IMR-90 (cell line): Measurements from ENCODE around the gene ERG28. TPM values are rescaled to one million over a fixed set of nuclear protein-coding genes. Genes with fewer than 3 reads are reported as not detected.

ENCODE experiments used
- ATAC-seq: fragments of 200-7000 bp; cut with Tn5 transposase; 2 replicates; pipeline ENCODE4 v1.9.1; 2020; ENCODE audit warnings: low read depth, mild to moderate bottlenecking, moderate library complexity
- BruUV-seq: library from RNA; stranded (reverse); fragments of 400-500 nt; replicated peaks from 2 replicates; lab custom pipeline; 2021; lab: Mats Ljungman, UMichigan
- CTCF ChIA-PET: fragments of 300-600 bp; formaldehyde crosslinking; extraction: SDS; loops from one replicate; lab custom pipeline; 2021; ENCODE audit warnings: antibody characterized with exemption; lab: Yijun Ruan, JAX
- POLR2A ChIA-PET: fragments of 300-600 bp; sonication (Branson Sonifier 250); formaldehyde crosslinking; loops from one replicate; lab custom pipeline; 2022; ENCODE audit warnings: antibody characterized with exemption; ENCODE audit not compliant: unreplicated experiment; lab: Charles Lee
- DNase-seq: peaks from one replicate; pipeline ENCODE4 v3.0.0; 2013
- H2AFZ ChIP-seq: replicated peaks from 2 replicates; pipeline ENCODE3; 2013; ENCODE audit warnings: low read length, mild to moderate bottlenecking; ENCODE audit not compliant: poor library complexity
- H2AK5ac ChIP-seq: 2 replicates; pipeline ENCODE4 v1.6.1; 2013; ENCODE audit warnings: low read depth, low read length, inconsistent platforms
- H2AK9ac ChIP-seq: replicated peaks from 2 replicates; pipeline ENCODE3; 2013; ENCODE audit warnings: mild to moderate bottlenecking, low read depth, low read length, moderate library complexity; ENCODE audit not compliant: poor library complexity
- H2BK120ac ChIP-seq: 2 replicates; pipeline ENCODE4 v1.6.1; 2013; ENCODE audit warnings: low read depth, low read length, inconsistent platforms
- H2BK15ac ChIP-seq: 3 replicates; pipeline ENCODE4 v1.6.1; 2013; ENCODE audit warnings: low read depth, low read length, inconsistent platforms
- H2BK20ac ChIP-seq: 2 replicates; pipeline ENCODE4 v1.6.1; 2013; ENCODE audit warnings: low read depth, mild to moderate bottlenecking, inconsistent platforms, low read length, moderate library complexity
- H2BK5ac ChIP-seq: 2 replicates; pipeline ENCODE4 v1.6.1; 2013; ENCODE audit warnings: mild to moderate bottlenecking, low read depth, low read length, inconsistent platforms; ENCODE audit not compliant: poor library complexity, severe bottlenecking
- H3K14ac ChIP-seq: replicated peaks from 2 replicates; pipeline ENCODE4 v1.6.1; 2013; ENCODE audit warnings: low read depth, low read length, inconsistent platforms
- H3K18ac ChIP-seq: 2 replicates; pipeline ENCODE4 v1.6.1; 2013; ENCODE audit warnings: low read depth, low read length, control low read depth
- H3K23ac ChIP-seq: 2 replicates; pipeline ENCODE4 v1.6.1; 2013; ENCODE audit warnings: low read depth, low read length, inconsistent platforms
- H3K27ac ChIP-seq: 2 replicates; pipeline ENCODE4 v1.5.1; 2013; ENCODE audit warnings: mild to moderate bottlenecking, control low read depth, low read length; ENCODE audit not compliant: insufficient read depth
- H3K27me3 ChIP-seq: 2 replicates; pipeline ENCODE4 v1.6.1; 2013; ENCODE audit warnings: low read length; ENCODE audit not compliant: control insufficient read depth, insufficient read depth
- H3K36me3 ChIP-seq: 2 replicates; pipeline ENCODE4 v1.6.1; 2013; ENCODE audit warnings: low read length, mixed read lengths; ENCODE audit not compliant: control insufficient read depth, insufficient read depth
- H3K4ac ChIP-seq: 2 replicates; pipeline ENCODE4 v1.6.1; 2013; ENCODE audit warnings: low read depth, low read length, inconsistent platforms
- H3K4me1 ChIP-seq: 2 replicates; pipeline ENCODE4 v1.6.1; 2013; ENCODE audit warnings: low read length, mixed read lengths; ENCODE audit not compliant: control insufficient read depth, insufficient read depth
- H3K4me2 ChIP-seq: 2 replicates; pipeline ENCODE4 v1.6.1; 2013; ENCODE audit warnings: low read depth, mild to moderate bottlenecking, control low read depth, low read length, moderate library complexity
- H3K4me3 ChIP-seq: 2 replicates; pipeline ENCODE4 v1.5.1; 2013; ENCODE audit warnings: low read depth, mild to moderate bottlenecking, control low read depth, low read length, moderate library complexity; ENCODE audit not compliant: insufficient read depth
- H3K56ac ChIP-seq: 2 replicates; pipeline ENCODE4 v1.6.1; 2013; ENCODE audit warnings: low read length, inconsistent platforms; ENCODE audit not compliant: insufficient read depth; ENCODE audit errors: extremely low read depth
- H3K79me1 ChIP-seq, 2 experiments: 2 replicates each; pipeline ENCODE4 v1.6.1; 2013; ENCODE audit warnings: low read length in 2 of 2, inconsistent platforms in 1 of 2, low read depth in 1 of 2
- H3K9ac ChIP-seq: 2 replicates; pipeline ENCODE4 v1.6.1; 2013; ENCODE audit warnings: low read depth, low read length, control low read depth
- H3K9me1 ChIP-seq: 2 replicates; pipeline ENCODE4 v1.6.1; 2013; ENCODE audit warnings: low read length, inconsistent platforms; ENCODE audit not compliant: insufficient read depth
- H3K9me3 ChIP-seq: 2 replicates; pipeline ENCODE4 v1.6.1; 2013; ENCODE audit warnings: low read length; ENCODE audit not compliant: control insufficient read depth, insufficient read depth
- H4K20me1 ChIP-seq: 2 replicates; pipeline ENCODE4 v1.6.1; 2013; ENCODE audit warnings: low read length, inconsistent platforms; ENCODE audit not compliant: insufficient read depth
- H4K5ac ChIP-seq: 2 replicates; pipeline ENCODE4 v1.6.1; 2013; ENCODE audit warnings: mild to moderate bottlenecking, low read depth, low read length, control low read depth
- H4K8ac ChIP-seq, 2 experiments: 2 replicates each; pipeline ENCODE4 v1.6.1; 2013; ENCODE audit warnings: low read depth in 2 of 2, low read length in 2 of 2, control low read depth in 1 of 2, inconsistent platforms in 1 of 2
- H4K91ac ChIP-seq: 2 replicates; pipeline ENCODE4 v1.6.1; 2013; ENCODE audit warnings: low read depth, low read length, inconsistent platforms; ENCODE audit not compliant: insufficient read depth
- CHD1 ChIP-seq: IDR thresholded peaks from 2 replicates; pipeline ENCODE4 v1.6.1; 2012; ENCODE audit warnings: low read depth, low read length, improper control_type of control experiment
- POLR2A ChIP-seq: IDR thresholded peaks from 2 replicates; pipeline ENCODE4 v1.6.1; 2012; ENCODE audit warnings: mild to moderate bottlenecking, low read depth, low read length
- RAD21 ChIP-seq: IDR thresholded peaks from 2 replicates; pipeline ENCODE4 v1.6.1; 2012; ENCODE audit warnings: low read length, improper control_type of control experiment
- RFX5 ChIP-seq: IDR thresholded peaks from 2 replicates; pipeline ENCODE4 v1.8.0; 2012; ENCODE audit warnings: low read depth, mild to moderate bottlenecking, low read length, moderate library complexity
- SMC3 ChIP-seq: fragments of 150-350 bp; IDR thresholded peaks from 2 replicates; pipeline ENCODE4 v1.6.1; 2016; ENCODE audit warnings: low read depth, mild to moderate bottlenecking, antibody characterized with exemption, low read length, moderate library complexity
- WGBS, 2 experiments: methylation state at CpG; one replicate each; pipeline versions ENCODE4 v1.1.5 to v1.1.7; 2013; ENCODE audit warnings: missing lambda C conversion rate in 2 of 2; ENCODE audit not compliant: insufficient read length in 1 of 2; ENCODE audit errors: extremely low coverage in 2 of 2; 5-methylcytosine and 5-hydroxymethylcytosine counted together
- dilution Hi-C: fragments of 300-500 bp; cut with HindIII; formaldehyde crosslinking; loops from one replicate; pipeline ENCODE4 v1.14.3; 2018; ENCODE audit warnings: low sequenced_read_pairs; ENCODE audit not compliant: unreplicated experiment
- in situ Hi-C: fragments of 300-500 bp; cut with MboI; formaldehyde crosslinking; loops from 3 replicates; pipeline ENCODE4 v1.14.3; 2019; ENCODE audit warnings: low sequenced_read_pairs, inconsistent platforms, mixed read lengths
- intact Hi-C: fragments of 100-400 bp; cut with micrococcal nuclease; formaldehyde crosslinking; loops from 2 replicates; pipeline ENCODE4 v1.10.0; 2022
- polyA plus RNA-seq, 3 experiments: library from polyadenylated mRNA; depleted of rRNA; stranded (reverse); fragments of >200 nt; gene quantifications; 2 replicates each; pipeline ENCODE4 v1.2.3, GENCODE V29; 2012; ENCODE audit warnings: low replicate concordance in 1 of 3
- total RNA-seq: library from RNA; depleted of rRNA; stranded (reverse); fragments of >200 nt; gene quantifications from 2 replicates; pipeline ENCODE4 v1.2.3, GENCODE V29; 2012
- TF ChIP-seq, protein P1 (sequence below): conservative IDR thresholded peaks from 2 replicates; pipeline ENCODE4 v1.5.1; 2012; ENCODE audit warnings: mild to moderate bottlenecking, low read depth, low read length, improper control_type of control experiment
- TF ChIP-seq, protein P2 (sequence below): fragments of 150-350 bp; IDR thresholded peaks from 2 replicates; pipeline ENCODE4 v1.6.1; 2017; ENCODE audit warnings: mild to moderate bottlenecking, antibody characterized with exemption, low read length, low read depth

The ERG28 gene
- total and polyA plus RNA-seq, 2 of the 4 experiments (the other 2 are of a cell fraction): 0.90 to 15.4 TPM

DNA sequence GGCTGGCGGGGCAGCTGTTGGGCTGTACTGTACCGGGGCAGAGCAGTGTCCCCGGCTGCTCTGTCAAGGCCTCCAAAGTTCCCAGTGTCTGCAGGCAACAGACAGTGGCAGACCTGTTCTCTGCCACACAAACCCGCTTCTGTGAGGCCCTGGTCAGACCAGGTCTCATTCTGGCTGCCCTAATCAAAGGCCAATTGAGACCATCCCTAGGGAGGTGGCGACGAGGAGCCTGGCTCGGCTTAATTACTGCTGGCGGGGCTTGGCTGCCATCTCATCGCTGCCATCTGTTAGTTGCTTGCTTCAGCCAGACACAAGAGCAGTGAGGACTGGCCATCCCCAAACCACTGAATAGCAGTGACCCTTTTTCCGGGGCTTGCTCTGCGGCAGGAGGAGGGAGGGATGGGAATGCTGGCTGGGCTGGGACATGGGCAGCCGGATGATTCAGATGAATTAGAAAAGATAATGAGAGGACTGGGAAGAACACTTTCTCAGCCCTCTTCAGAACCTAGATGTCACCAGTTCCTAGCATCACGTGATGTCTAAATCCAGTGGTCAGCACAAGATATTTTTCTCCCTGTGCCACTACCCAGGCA lies 24.5 kb downstream of the ERG28 start:
- peak; percentile 32 for DNase-seq
- H2BK20ac ChIP-seq: no peak overlapping the region
- no peaks in the 10 kb centered on the region for H4K20me1 ChIP-seq
- peak overlapping the region; percentile 45 for H2AK9ac ChIP-seq
- ATAC-seq: peak; percentile 87
- no peak overlapping the region for H2BK5ac ChIP-seq
- intact Hi-C loops (loop anchor here (5.0 kb wide), 1 partner anchor 39 kb away; no protein-coding TSS in a partner anchor), dilution Hi-C loops (no loop called here), in situ Hi-C loops (no loop called here)
- ChIA-PET CTCF (interaction anchor here (0.6 kb wide), 1 partner anchor 13 kb away, joined by 3 read pairs; no protein-coding TSS in a partner anchor), POLR2A (no interaction called here)
- 0 out of 2 replicates have a peak, but pooled peaks cover 6% of the 10 kb centered on the region for H3K9me1 ChIP-seq
- no peak overlapping the region for H4K8ac ChIP-seq
- H2AFZ ChIP-seq: peak overlapping the region; percentile 68
- peaks cover 2% of the 10 kb centered on the region; the same call in 1 of the 2 replicates for H3K4me1 ChIP-seq
- H3K4me3 ChIP-seq: no peak overlapping the region
- no peak overlapping the region for H3K4me2 ChIP-seq
- peaks cover 5% of the 10 kb centered on the region for H3K27me3 ChIP-seq
- no peak overlapping the region for H2BK120ac ChIP-seq
- no TSS peak for BruUV-seq
- H3K23ac ChIP-seq: no peak overlapping the region
- H2AK5ac ChIP-seq: no peak overlapping the region
- H3K18ac ChIP-seq: no peak overlapping the region
- H4K91ac ChIP-seq: no peak overlapping the region
- H4K5ac ChIP-seq: no peak overlapping the region
- no peak overlapping the region for H3K4ac ChIP-seq
- no peak overlapping the region for H3K9ac ChIP-seq
- no peak overlapping the region for H3K56ac ChIP-seq
- H3K14ac ChIP-seq: 0 out of 2 replicates have a peak overlapping the region, but pooled peaks have one; percentile 45
- H3K9me3 ChIP-seq: no peaks in the 10 kb centered on the region
- TF ChIP-seq CHD1: no peak
- TF ChIP-seq POLR2A: no peak
- TF ChIP-seq, protein P1, sequence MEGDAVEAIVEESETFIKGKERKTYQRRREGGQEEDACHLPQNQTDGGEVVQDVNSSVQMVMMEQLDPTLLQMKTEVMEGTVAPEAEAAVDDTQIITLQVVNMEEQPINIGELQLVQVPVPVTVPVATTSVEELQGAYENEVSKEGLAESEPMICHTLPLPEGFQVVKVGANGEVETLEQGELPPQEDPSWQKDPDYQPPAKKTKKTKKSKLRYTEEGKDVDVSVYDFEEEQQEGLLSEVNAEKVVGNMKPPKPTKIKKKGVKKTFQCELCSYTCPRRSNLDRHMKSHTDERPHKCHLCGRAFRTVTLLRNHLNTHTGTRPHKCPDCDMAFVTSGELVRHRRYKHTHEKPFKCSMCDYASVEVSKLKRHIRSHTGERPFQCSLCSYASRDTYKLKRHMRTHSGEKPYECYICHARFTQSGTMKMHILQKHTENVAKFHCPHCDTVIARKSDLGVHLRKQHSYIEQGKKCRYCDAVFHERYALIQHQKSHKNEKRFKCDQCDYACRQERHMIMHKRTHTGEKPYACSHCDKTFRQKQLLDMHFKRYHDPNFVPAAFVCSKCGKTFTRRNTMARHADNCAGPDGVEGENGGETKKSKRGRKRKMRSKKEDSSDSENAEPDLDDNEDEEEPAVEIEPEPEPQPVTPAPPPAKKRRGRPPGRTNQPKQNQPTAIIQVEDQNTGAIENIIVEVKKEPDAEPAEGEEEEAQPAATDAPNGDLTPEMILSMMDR: no peak
- no peak for TF ChIP-seq SMC3
- TF ChIP-seq RFX5: no peak
- TF ChIP-seq, protein P2, sequence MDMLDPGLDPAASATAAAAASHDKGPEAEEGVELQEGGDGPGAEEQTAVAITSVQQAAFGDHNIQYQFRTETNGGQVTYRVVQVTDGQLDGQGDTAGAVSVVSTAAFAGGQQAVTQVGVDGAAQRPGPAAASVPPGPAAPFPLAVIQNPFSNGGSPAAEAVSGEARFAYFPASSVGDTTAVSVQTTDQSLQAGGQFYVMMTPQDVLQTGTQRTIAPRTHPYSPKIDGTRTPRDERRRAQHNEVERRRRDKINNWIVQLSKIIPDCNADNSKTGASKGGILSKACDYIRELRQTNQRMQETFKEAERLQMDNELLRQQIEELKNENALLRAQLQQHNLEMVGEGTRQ: peak; percentile 72
- no peak for TF ChIP-seq RAD21
- H3K79me1 ChIP-seq: no peaks in the 10 kb centered on the region
- no peaks in the 10 kb centered on the region for H3K36me3 ChIP-seq
- WGBS, 2 experiments: 60% methylated on average over 5 of the region's 13 CpGs; no CpG with 5 or more reads in 1 of the 2 experiments
- H3K27ac ChIP-seq: no peak overlapping the region
- H2BK15ac ChIP-seq: no peak overlapping the region
